NOMO-1 treated with dmso at 0.1 percent for 144 hours (cell line): ENCODE results near the gene STX18.

Experiments used
- DNase-seq: peaks from one replicate; lab custom pipeline; 2025; ENCODE audit not compliant: unreplicated experiment; lab: John Stamatoyannopoulos, UW

STX18 gene

GRCh38 chr4:4440333-4441061 is 101.4 kb downstream of the STX18 start:
- no peak for DNase-seq

GRCh38 chr4:4439782-4440181 is 102.1 kb downstream of the STX18 start:
- DNase-seq = no peak

- no peak for DNase-seq
These were observed 103.0 kb downstream of the STX18 start for GRCh38 chr4:4438891-4439290.

- no peak for DNase-seq
These were observed 103.9 kb downstream of the STX18 start for GRCh38 chr4:4437798-4438470.

GRCh38 chr4:4436244-4436823 is 105.5 kb downstream of the STX18 start:
- no peak for DNase-seq

- no peak for DNase-seq
These were observed 107.9 kb downstream of the STX18 start for GRCh38 chr4:4433941-4434340.

GRCh38 chr4:4432341-4433125 is 109.3 kb downstream of the STX18 start:
- DNase-seq = no peak

GRCh38 chr4:4430492-4431195 is 111.2 kb downstream of the STX18 start:
- no peak for DNase-seq

- no peak for DNase-seq
These were observed 112.6 kb downstream of the STX18 start for GRCh38 chr4:4428966-4429875.

- DNase-seq = no peak
These were observed 114.0 kb downstream of the STX18 start for GRCh38 chr4:4427886-4428285.

GRCh38 chr4:4427121-4427870 is 114.6 kb downstream of the STX18 start:
- no peak for DNase-seq

- DNase-seq = no peak
These were observed 115.2 kb downstream of the STX18 start for GRCh38 chr4:4426511-4427120.

GRCh38 chr4:4425696-4426095 is 116.2 kb downstream of the STX18 start:
- no peak for DNase-seq

- DNase-seq = no peak
These were observed 116.6 kb downstream of the STX18 start for GRCh38 chr4:4425119-4425690.

- DNase-seq = no peak
These were observed 117.2 kb downstream of the STX18 start for GRCh38 chr4:4424499-4425115.

GRCh38 chr4:4423706-4424498 is 117.9 kb downstream of the STX18 start:
- no peak for DNase-seq

GRCh38 chr4:4422856-4423499 is 118.9 kb downstream of the STX18 start:
- DNase-seq = no peak
